HG02588 (cell line): ENCODE measurements around the gene SLC7A1.

ENCODE experiments used
- ATAC-seq: cut with Tn5 transposase; IDR thresholded peaks from one replicate; pipeline ENCODE4 v1.9.1; 2021; ENCODE audit warnings: mild to moderate bottlenecking, moderate library complexity; ENCODE audit not compliant: unreplicated experiment

The SLC7A1 gene

DNA sequence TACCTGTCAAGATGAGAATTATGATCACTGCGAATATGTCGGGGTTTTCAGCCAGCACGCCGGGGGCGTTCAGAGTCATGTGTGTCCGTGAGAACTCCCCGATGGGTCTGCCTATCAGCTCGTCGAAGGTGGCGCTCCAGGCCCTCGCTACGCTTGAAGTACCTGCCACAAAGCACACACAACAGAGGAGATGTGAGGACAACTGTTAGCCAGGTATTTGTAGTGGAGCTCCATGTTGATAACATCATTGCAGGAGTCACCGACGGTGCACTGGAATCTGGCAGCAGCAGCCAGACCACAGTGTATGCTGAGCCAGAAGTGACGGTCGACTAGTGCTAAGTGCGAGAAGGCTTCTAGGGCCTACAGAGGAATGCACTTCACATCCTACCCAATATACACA lies 62.7 kb downstream of the SLC7A1 start:
- ATAC-seq = no peak

DNA sequence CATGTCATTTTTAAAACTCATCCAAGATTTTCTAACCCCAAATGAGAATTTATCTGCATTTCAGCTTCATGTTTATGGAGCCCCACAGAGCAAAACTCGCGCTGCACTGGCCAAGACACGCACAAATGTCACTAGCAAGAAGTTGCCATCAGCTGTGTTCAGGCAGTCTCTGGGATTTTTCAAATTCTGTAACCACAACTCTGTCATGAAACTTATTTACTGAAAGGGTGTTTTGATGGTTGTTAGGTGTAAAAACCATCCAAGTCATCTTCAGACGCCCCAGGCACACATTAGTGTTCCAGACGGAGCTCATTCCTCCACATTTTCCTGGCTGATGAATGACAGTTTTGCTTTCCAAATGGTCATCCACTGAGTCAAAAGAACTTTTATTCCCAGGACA lies 63.4 kb downstream of the SLC7A1 start:
- no peak for ATAC-seq

DNA sequence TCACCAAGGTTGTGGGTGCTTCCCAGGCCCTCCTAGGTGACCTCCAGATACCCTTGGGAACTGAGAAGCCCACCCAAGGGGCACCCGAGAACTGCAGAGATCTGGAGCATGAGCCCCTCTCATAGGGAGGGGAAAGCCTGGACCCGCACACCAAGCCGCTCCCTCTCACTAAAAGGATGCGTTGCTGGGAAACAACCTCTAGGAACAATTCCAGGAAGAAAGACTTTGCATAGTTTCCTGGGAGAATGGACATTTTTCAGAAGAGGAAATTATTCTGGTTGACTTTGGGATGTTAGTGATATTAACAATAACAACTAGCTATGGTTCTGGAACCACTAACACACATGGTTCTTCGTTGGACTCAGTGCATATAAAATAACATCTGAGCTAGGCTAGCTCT lies 64.6 kb downstream of the SLC7A1 start:
- no peak for ATAC-seq

DNA sequence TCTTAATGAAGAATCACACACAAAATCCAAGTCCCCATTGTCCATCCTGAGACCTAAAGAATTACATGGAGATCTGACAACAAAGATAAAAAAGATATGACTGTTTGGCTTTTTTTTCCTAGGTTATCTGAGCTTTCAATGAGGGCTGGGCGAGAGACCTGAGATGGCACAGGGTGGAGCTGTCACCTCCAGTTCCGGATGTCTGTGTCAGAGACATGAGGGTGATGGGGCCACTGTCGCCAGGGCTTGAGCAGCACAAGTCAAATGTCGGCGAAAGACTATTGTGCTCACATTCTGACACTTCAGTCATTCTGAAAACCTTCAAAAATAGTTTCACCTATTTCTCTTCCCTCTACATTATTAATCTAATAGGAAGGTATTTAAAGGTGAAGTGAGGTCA lies 65.7 kb downstream of the SLC7A1 start:
- no peak for ATAC-seq

DNA sequence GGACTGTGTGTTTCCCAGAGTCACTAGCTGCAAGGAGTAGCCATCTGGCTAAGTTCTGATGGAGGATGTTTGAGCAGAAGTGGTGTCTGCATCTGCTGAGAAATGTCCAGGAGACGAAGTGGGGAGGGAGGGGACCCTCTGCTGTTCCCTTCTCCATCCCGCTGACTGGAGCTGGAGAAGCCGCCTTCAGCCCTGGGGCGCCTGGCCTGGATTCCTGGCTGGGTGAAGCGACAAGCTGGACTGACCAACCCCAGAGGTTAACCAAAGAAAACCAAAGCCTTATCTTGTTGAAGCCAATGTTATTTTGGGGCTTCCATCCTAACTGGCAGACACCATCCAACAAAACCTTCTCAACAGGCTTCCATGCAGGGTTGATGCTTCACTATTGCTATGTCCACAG lies 67.6 kb downstream of the SLC7A1 start:
- ATAC-seq = no peak

DNA sequence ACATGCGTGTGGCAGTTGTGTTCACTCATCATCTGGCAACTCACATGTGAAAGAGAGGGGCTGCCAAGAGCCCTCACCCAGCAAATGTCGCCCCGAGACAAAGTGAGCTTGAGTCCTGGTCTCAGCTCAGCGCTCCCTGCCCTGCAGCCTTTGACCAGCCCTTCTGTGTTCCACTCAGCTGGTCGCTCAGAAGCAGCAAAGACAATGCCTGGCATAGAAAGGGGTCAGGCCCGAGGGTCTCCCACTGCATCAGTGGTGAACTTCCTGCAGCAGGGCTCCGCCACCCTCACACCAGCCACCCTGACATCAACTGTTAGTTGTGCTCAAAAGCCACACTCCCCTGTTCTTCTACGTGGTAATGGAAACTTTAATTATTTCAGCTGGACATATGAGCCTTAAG lies 68.0 kb downstream of the SLC7A1 start:
- no peak for ATAC-seq

DNA sequence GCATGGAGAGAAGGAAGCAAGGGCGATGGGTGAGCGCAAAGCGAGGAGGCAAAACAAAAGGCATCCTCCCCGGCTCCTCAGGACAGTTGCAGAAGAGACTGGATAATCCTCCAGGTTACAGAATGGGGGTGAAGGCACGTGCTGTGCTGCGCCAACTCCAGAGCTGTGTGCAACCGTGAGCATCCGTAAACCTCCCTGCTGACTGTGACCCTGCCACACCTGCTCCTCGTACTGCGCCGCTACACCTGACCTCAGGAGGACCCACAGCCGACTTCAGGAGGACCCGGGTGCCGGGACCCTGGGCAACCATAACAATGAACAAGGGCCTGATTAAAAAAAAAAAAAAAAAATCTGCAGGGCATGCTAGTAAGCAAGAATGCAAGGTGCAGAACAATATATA lies 68.7 kb downstream of the SLC7A1 start:
- no peak for ATAC-seq

DNA sequence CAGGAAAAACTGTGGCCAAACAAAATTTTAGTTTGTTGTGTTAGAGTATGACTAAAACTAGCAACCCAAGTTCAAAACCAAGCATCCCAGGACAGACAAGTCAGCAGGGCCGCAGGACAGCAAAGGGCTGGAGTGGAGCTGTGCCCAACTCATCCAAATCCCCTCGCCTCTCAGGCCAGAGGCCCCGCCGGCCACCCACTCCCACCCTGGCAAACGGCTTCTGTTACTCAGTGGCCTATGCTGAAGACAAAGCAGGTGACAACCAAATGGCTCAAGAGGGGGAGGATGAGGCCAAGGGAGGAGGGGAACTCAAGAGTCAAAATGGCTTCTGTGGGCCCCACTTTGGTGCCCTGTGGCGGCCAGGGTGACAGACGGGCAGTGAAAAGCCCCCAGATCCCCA lies 69.7 kb downstream of the SLC7A1 start:
- no peak for ATAC-seq

DNA sequence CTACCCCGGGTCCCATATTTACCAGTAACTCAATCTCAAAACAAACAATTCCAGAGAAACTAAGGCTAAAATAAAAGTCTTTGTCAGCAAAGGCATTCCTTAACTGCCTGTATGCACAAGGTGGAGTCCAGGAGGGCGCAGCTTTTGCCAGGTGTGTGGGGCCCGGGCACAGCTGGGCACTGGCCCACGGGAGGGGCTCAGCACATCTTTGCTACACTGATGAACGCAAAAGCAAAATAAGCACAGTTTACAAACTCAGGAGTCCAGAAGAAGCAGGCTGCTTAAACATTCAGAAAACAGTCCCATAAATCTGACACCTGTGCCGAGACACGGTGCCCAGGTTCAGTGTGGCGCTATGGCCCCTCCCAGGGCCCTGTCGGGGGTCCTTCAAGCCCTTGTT lies 70.8 kb downstream of the SLC7A1 start:
- no peak for ATAC-seq

DNA sequence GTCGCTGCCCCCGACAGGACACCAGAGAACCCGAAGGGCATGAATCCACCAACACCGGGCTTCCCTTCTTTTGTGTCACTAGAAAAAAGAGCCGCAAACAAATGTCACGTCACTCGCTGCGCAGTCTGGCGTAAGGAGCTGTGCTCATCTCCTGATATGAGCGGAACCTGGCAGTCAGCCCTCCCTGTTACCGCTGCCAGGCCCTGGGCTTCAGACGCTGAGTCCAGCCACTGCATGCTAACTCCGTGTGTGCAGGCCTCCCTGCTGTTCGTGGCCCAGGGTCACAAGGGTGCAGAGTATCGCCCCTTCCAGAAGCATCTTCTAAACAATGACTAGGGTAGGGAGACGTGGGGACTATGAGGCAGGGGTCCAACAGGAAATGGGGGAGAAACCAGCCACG lies 71.3 kb downstream of the SLC7A1 start:
- ATAC-seq = no peak

DNA sequence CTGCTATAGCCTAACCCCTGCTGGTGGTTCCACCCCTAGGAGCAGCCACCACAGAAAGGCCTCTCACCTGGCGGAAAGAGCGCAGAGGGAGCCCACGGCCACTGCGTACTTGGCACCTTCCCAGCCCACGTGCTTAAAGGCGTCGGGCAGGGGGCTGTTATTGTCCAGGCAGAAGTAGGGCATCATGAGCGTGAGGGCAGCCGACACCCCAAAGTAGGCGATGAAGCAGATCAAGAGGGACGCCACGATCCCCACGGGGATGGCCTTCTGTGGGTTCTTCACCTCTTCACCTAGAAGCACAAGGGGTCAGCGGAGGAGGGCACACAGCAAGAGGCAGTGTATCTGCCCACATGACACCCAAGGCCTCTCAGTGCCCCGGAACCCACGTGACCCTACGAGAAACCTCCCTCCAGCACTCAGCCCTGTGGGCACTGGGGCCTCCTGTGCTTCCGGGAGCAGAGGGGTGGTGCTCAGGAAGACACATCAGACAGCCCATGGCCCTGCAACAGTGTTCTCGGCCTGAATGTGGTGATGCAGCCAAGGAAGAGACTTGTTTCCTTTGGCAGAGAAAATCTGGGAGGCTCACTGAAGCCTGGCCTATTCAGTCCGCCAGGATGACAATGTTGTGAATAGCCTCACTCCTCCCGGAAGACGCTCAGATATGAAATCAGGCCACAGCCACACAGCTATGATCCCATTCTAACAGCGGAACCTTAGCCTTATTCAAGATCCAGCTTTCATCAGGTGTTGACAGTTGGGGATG lies 72.1 kb downstream of the SLC7A1 start:
- ATAC-seq = no peak

DNA sequence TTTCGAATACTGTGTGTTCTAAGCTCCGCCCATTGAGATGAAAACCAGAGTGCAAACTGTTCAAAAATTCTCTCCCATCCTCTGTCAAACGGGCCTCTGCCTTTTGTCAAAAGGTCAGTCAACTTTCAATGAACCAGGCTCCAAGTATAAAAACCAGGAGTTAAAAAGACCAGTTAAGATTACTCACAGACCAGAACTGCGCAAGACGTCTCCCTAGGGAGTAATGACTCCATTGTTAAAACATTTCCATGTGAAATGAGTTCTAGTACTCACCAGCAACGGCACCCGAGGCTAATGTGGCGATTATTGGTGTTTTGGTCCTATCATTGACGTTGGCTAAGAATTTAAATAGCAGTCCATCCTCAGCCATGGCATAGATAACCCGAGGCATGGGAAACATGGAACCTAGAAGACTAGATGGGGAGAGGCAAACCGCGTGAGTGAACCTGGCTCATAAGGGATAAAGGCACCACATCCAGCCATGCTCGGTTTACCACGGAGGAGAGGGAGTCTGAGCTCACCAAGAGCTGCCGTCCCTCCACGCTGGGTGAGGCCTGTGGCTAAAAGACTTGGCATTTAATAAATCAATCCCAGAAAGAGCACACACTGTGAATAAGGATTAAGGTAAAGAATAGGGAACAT lies 73.3 kb downstream of the SLC7A1 start:
- ATAC-seq = no peak

DNA sequence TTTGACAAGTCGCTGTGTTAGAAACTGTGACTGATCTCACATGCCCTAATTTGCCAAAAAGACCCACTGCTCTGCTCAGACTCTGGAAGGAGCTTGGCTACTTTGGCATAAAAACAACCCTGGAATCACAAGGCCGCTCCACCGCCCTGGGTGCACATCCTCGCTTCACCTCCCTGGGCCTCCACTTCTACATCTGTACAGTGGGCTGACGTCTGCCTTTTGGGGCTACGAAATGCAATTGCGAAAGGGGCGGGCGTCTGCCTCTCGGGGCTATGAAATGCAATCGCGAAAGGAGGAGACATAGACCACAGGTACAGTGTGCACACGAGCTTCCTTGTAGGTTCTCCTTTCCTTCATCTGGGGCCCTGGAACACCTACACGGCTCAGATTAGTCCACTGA lies 74.2 kb downstream of the SLC7A1 start:
- no peak for ATAC-seq

DNA sequence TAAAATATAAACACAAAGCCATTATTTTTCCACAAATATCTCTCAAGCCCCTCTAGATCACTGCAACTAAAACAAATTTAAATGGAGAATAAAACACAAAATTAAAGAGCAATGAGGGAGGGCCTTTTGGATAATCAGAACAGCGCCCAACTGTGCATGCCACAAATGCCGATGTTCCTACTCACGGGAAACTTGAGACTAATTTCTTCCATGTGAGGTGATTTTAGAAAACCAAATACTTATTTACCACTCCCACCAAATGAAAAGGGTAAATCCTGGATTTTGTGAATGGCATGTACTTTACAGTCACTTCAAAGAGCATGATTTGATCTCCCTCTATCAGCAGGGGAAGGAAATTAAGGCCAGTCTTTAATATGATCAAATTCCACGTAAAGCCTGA lies 74.8 kb downstream of the SLC7A1 start:
- no peak for ATAC-seq

DNA sequence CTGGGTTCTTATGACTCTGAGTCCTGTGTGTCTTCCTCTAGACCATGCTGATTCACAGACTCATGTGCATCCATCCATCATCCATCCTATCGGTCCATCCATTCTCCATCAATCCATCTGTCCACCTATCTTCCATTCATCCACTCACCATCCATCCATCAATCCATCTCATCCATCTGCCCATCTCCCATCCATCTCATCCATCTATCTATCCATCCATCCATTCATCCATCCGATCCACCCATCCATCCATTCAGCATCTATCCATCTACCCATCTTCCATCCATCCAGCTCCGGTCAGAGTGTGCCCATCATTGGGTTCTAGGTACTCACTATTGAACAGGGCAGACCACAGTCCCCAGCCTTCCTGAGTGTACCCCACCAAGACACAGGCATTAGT lies 75.6 kb downstream of the SLC7A1 start:
- no peak for ATAC-seq

DNA sequence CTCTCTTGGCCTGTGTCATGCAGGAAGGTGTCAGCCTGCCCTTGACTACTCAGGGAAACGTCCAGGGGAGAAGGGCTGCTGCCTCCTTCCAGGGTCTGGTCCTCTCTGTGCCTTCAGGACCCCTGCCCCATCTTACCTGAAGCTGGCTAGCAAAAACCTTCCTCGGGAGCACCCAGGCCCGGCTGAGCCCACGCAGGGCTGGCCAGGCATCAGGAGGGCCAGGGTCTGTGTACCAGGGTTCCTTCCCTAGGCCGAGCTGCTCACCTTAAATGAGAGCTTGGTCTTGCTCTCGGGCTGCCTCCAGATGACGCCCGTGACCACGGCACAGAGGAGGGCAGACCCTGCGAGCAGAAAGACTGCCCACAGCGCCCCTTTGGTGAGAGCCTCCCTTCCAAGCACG lies 78.6 kb downstream of the SLC7A1 start:
- no peak for ATAC-seq

DNA sequence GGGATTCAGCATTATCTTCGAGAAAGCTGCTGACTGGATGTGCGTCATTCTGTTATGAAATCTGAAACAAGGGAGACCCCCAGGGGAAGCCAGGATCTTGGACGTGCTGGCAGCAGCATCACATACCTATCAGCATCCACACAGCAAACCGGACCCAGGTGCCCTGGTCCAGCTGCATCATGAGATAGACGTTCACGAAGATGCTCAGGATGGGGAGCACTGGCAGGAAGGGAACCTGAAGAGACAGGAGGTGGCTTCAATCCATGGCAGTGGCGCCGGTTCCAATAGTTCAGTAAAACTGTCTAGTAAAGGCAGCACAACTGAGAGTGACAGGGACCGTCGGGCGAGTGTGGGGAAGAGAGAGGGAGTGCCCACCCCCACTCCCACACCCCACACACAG lies 79.5 kb downstream of the SLC7A1 start:
- ATAC-seq = no peak

DNA sequence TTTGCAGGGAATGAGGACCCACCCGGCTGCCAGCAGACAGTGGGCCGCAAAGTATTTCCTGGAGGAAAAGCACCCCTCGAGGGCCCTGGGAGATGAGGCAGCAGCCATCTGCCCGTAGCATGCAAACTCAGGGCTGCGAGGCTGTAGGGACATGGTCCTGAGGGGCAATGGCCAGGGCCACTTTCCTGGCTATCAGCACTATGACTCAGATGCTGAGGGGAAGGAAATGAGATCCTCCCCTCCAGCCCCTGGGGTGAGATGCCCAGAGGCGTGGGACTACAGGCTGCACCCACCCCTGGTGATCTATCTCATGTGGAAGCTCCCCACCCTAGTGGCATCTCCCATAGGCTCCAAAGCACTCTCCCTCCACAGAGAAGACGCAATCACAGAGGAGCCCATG lies 80.1 kb downstream of the SLC7A1 start:
- no peak for ATAC-seq

DNA sequence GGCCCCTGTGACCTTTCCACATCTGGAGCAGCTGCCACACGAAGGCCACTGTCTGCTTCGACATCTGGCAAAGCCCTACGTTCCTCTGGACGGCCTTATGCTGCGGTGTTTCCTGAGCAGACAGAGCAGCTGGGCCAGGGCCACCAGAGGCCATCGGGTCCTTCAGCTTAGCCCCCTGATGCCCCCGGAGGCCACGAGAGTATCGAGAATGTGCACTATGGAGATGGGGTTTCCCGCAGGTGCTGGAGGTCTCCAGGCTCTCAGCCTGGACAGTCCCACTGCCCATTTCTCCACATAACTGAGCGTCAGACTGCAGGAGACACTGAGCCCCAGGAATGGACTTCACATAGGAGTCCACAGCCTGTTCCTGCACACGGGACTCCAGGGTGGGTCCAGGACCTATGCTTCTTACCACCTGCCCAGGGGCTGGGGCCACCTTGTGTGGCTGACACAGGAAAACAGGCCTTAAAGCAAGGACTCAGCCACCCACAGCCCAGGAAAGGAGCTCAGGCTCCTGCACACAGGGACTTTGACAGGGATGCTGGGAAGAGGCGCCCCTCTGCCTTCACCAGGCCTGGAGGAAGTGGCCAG lies 80.7 kb downstream of the SLC7A1 start:
- no peak for ATAC-seq

DNA sequence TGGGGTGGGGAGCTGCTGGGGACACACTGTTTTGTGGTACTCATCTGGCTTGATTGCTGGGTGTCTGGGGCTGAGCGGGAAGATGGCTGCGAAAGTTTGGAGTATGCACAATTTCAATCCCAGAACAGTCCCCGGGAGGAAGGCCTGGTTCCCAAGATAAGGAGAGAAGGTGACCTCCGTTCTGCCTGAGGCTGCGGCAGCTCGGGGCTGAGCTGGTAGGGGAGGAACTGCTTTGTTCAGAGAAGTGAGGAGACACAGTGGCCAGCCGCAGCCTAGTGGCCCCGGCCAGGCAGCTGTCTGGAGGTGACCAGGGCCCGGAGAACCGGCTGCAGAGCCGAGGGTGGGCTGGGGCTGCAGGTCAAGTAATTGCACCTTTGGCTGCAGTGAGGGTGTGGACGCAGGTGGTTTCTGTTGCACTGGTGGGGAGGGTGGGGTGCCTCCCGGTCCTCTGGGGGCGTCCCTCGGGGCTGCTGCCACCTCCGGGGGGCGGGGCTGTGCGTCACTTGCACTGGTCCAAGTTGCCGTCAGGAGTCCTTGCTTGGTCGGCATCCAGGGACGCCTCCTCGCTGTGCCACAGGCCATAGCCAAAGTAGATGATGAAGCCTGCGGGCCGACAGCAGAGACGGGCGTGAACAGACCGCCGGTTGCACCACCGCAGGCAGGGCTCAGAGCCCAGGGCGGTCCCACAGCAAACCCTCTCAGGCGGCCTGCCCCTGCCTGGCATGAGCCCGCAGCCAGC lies 81.3 kb downstream of the SLC7A1 start:
- ATAC-seq = no peak

DNA sequence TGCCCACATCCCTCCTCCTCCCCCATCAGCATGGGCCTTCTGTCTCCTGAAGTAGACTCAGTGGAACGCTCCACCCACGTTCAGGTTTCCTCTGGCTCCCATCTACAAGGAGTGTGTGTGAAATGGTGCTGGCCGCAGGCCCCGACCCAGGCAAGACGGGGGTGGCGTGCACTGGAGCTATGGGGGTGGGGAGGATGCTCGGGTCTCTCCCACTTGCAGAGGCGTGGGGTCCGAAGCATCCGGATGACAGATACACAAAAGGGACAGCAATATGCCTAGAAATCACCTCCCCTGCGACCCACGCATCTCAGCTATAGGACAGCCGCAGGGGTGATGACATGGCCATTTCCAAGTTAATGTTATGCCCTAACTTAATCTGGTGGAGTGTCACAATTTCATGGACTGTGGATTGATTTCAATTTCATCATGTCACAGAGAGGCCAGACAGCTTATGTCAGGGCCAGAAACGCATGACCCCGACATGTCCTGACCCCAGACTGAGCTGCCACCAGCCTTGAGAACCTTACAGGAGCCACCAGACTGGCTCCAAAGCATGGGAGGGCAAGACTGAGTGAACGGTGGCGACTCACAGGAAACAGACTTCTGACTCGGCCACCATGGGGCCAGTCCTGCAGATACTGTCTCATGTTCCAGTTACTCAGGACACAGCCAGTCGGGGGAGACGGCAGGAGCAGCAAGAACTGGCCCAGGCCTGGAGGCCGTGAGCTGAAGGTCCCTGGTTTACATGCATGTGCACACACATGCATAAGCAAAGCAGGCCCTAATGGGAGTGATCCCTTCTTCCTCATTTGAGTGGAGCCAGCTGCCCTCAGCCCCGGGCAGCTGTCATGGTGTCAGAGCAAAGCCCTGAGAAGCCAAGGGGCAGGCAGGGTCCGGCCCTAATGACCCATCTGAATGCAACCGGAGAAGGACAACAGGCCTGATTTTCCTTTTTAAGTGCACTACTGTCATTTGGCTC lies 82.2 kb downstream of the SLC7A1 start:
- no peak for ATAC-seq
